K562 (cell line): Measurements from ENCODE around the gene FAM222A. TPM values are rescaled to one million over a fixed set of nuclear protein-coding genes. Genes with fewer than 3 reads are reported as not detected.

ENCODE experiments used
- ATAC-seq: fragments of 200-7000 bp; cut with Tn5 transposase; 3 replicates; pipeline ENCODE4 v1.9.1; 2020; ENCODE audit warnings: moderate library complexity
- BruUV-seq: library from RNA; stranded (reverse); fragments of 400-500 nt; replicated peaks from 2 replicates; lab custom pipeline; 2021; lab: Mats Ljungman, UMichigan
- CTCF ChIA-PET: fragments of 300-600 bp; formaldehyde crosslinking; extraction: SDS; loops from one replicate; lab custom pipeline; 2021; ENCODE audit warnings: low intra/inter-chr PET ratio; lab: Yijun Ruan, JAX
- POLR2A ChIA-PET: fragments of 300-600, 350-650 bp; sonication (Branson Sonifier 250); formaldehyde crosslinking; extraction: SDS; loops from one replicate; lab custom pipeline; 2021; ENCODE audit warnings: antibody characterized with exemption, inconsistent platforms; lab: Yijun Ruan, JAX
- DNase-seq, 4 experiments: peaks; one replicate each; pipeline versions ENCODE4 v3.0.0 to v3.0.0-alpha.2; 2011 to 2018; ENCODE audit warnings: low spot score in 3 of 4, mixed read lengths in 3 of 4; ENCODE audit errors: extremely low read depth in 1 of 4
- FAIRE-seq: peaks from 2 replicates; lab custom pipeline; 2011; peaks lifted over from hg19 to GRCh38; lab: Jason Lieb, UNC
- H2AFZ ChIP-seq: 2 replicates; pipeline ENCODE4 v1.6.0; 2011; ENCODE audit warnings: low read depth, low read length, control low read depth, inconsistent platforms
- H3K27ac ChIP-seq: fragments of 200-600 bp; 3 replicates; pipeline ENCODE4 v1.8.0; 2011; ENCODE audit warnings: low read depth, mild to moderate bottlenecking, control low read depth, inconsistent platforms, low read length, moderate library complexity, mixed read lengths; ENCODE audit errors: extremely low read depth
- H3K27me3 ChIP-seq, 2 experiments: fragments of 300-600 bp in 1 of 2; 2 replicates in 1 of 2; 3 replicates in 1 of 2; pipeline versions ENCODE4 v1.6.0 to v1.8.0; 2011; ENCODE audit warnings: inconsistent platforms in 2 of 2, low read length in 2 of 2, mild to moderate bottlenecking in 1 of 2, mixed read lengths in 1 of 2, moderate library complexity in 1 of 2; ENCODE audit not compliant: control insufficient read depth in 2 of 2, insufficient read depth in 2 of 2
- H3K36me3 ChIP-seq: fragments of 300-600 bp; 3 replicates; pipeline ENCODE4 v1.8.0; 2011; ENCODE audit warnings: mild to moderate bottlenecking, low read length, inconsistent platforms; ENCODE audit not compliant: control insufficient read depth, insufficient read depth
- H3K4me1 ChIP-seq, 2 experiments: fragments of 200-600 bp in 1 of 2; replicated peaks in 1 of 2; 2 replicates in 1 of 2; 3 replicates in 1 of 2; pipeline versions ENCODE4 v1.5.1 to v1.8.0; 2011; ENCODE audit warnings: inconsistent platforms in 2 of 2, low read length in 2 of 2, mild to moderate bottlenecking in 1 of 2, mixed read lengths in 1 of 2, moderate library complexity in 1 of 2; ENCODE audit not compliant: control insufficient read depth in 2 of 2, insufficient read depth in 2 of 2
- H3K4me2 ChIP-seq: 2 replicates; pipeline ENCODE4 v1.6.1; 2011; ENCODE audit warnings: low read length, control low read depth, inconsistent platforms, mixed read lengths; ENCODE audit not compliant: insufficient read depth
- H3K4me3 ChIP-seq: fragments of 200-600 bp; sonication (generic), shearing (Covaris generic); 2 replicates; pipeline ENCODE4 v1.5.1; 2016; ENCODE audit warnings: control low read depth, inconsistent platforms
- H3K79me2 ChIP-seq: fragments of 200-600 bp; 3 replicates; pipeline ENCODE4 v1.8.0; 2011; ENCODE audit warnings: low read length, inconsistent platforms; ENCODE audit not compliant: control insufficient read depth, insufficient read depth
- H3K9ac ChIP-seq, 2 experiments: 2 replicates each; pipeline versions ENCODE4 v1.6.0 to v1.6.1; 2011; ENCODE audit warnings: low read depth in 2 of 2, low read length in 2 of 2, control low read depth in 1 of 2, inconsistent platforms in 1 of 2, mild to moderate bottlenecking in 1 of 2, mixed read lengths in 1 of 2; ENCODE audit not compliant: insufficient read depth in 1 of 2
- H3K9me1 ChIP-seq: one replicate; pipeline ENCODE4 v1.6.0; 2011; ENCODE audit warnings: inconsistent platforms, mild to moderate bottlenecking, low read length, moderate library complexity; ENCODE audit not compliant: control insufficient read depth, insufficient read depth
- H3K9me3 ChIP-seq: replicated peaks from 2 replicates; pipeline ENCODE4 v1.5.1; 2011; ENCODE audit warnings: low read depth, low read length, inconsistent platforms; ENCODE audit not compliant: control insufficient read depth, insufficient read depth
- H4K20me1 ChIP-seq: replicated peaks from 2 replicates; pipeline ENCODE4 v1.6.1; 2011; ENCODE audit warnings: low read length, inconsistent platforms, mixed read lengths; ENCODE audit not compliant: control insufficient read depth, insufficient read depth
- CBFB ChIP-seq: sonication (generic); formaldehyde crosslinking; IDR thresholded peaks from 2 replicates; pipeline ENCODE4 v1.4.0; 2020; ENCODE audit warnings: mild to moderate bottlenecking, missing genetic modification reagents
- SIN3A ChIP-seq, 2 experiments: fragments of 150-350 bp in 1 of 2; IDR thresholded peaks; 2 replicates each; pipeline ENCODE4 v1.6.1; 2011 to 2016; ENCODE audit warnings: borderline replicate concordance in 2 of 2, low read depth in 2 of 2, low read length in 2 of 2, mild to moderate bottlenecking in 2 of 2, moderate library complexity in 2 of 2; ENCODE audit not compliant: control insufficient read depth in 1 of 2
- XRCC4 ChIP-seq: IDR thresholded peaks from one replicate; pipeline ENCODE4 v1.6.1; 2011; ENCODE audit not compliant: insufficient read depth, insufficient read length; ENCODE audit errors: extremely low read depth
- ZEB2 ChIP-seq: fragments of 450-650 bp; IDR thresholded peaks from 2 replicates; pipeline ENCODE4 v1.6.1; 2016
- WGBS: fragments of 100-300 bp; shearing (Covaris generic); methylation state at CpG from one replicate; pipeline ENCODE4 v1.1.6; 2016; ENCODE audit warnings: low coverage, mixed read lengths; ENCODE audit not compliant: insufficient coverage; ENCODE audit errors: missing lambda C conversion rate; 5-methylcytosine and 5-hydroxymethylcytosine counted together
- in situ Hi-C: fragments of 300-500 bp; cut with MboI; formaldehyde crosslinking; loops from 4 replicates; pipeline ENCODE4 v1.15.0; 2018; ENCODE audit warnings: inconsistent platforms, mixed read lengths
- intact Hi-C: fragments of 100-400 bp; cut with micrococcal nuclease; formaldehyde crosslinking; loops from 2 replicates; pipeline ENCODE4 v1.14.2; 2022
- polyA plus RNA-seq, 8 experiments: library from polyadenylated mRNA; depleted of rRNA in 4 of 8; stranded (reverse) in 5 of 8; unstranded in 3 of 8; fragments of >200 nt; fragmentation: Nextera tagmentation in 2 of 8; fragmentation: Illumina TruSeq in 1 of 8; extraction: Ambion mirVana in 2 of 8; extraction: Trizol in 1 of 8; gene quantifications; 2 replicates each; pipeline versions ENCODE4 v1.2.1 to v1.2.3, GENCODE V29; 2011 to 2014; ENCODE audit warnings: inconsistent platforms in 1 of 8, missing spikeins in 1 of 8
- total RNA-seq, 7 experiments: library from RNA; depleted of rRNA in 6 of 7; stranded (reverse); fragments of >200 nt in 6 of 7; fragmentation: Illumina TruSeq in 2 of 7; extraction: Trizol in 2 of 7; gene quantifications; 2 replicates each; pipeline versions ENCODE4 v1.2.1 to v1.2.3, GENCODE V29; 2011 to 2021; ENCODE audit warnings: low replicate concordance in 1 of 7

FAM222A gene
- total and polyA plus RNA-seq, 9 of the 15 experiments (the other 6 are each of a cell fraction or from before 2014, with no cell fraction given): 0.03 to 0.36 (median 0.12) TPM; not detected in 1

- TF ChIP-seq XRCC4: no peak
- TF ChIP-seq CBFB (CRISPR knock-in tag): no peak
Measured at GRCh38 chr12:109726106-109726497, 12.5 kb downstream of the FAM222A start (continued).

- POLR2A ChIA-PET: interaction anchor here (0.6 to 0.8 kb wide), 3 partner anchors 11 to 114 kb away, joined by 3 read pairs; no protein-coding TSS in a partner anchor
- TF ChIP-seq SIN3A (IDR thresholded peaks at IDR 0.05; ENCODE audit: borderline replicate concordance in 2 of 2, control insufficient read depth in 1 of 2, low read depth in 2 of 2, low read length in 2 of 2) (no peak), ZEB2 (no peak)
- no peak for ATAC-seq
Measured at GRCh38 chr12:109726511-109727038, 12.9 kb downstream of the FAM222A start.

More at GRCh38 chr12:109726511-109727038, 12.9 kb downstream of the FAM222A start:
- H3K4me3 ChIP-seq: no peak overlapping the region
- WGBS: 0% methylated on average over 11 of the region's 12 CpGs
- H3K79me2 ChIP-seq: no peaks in the 10 kb centered on the region
- no peak for DNase-seq
- intact Hi-C loops: no loop called here
- H3K36me3 ChIP-seq: no peaks in the 10 kb centered on the region
- H3K27ac ChIP-seq: no peak overlapping the region
- BruUV-seq: no TSS peak
- H3K9me1 ChIP-seq: no peaks in the 10 kb centered on the region
- H3K9ac ChIP-seq: no peak overlapping the region
- H3K27me3 ChIP-seq: peaks cover 23 to 80% of the 10 kb centered on the region in 2 experiments
- FAIRE-seq: no peak
- no peak overlapping the region for H2AFZ ChIP-seq
- H3K4me2 ChIP-seq: no peak overlapping the region
- CTCF ChIA-PET: no interaction called here
- H4K20me1 ChIP-seq: peaks cover 29% of the 10 kb centered on the region
- in situ Hi-C loops: no loop called here
- no peaks in the 10 kb centered on the region for H3K9me3 ChIP-seq
- H3K4me1 ChIP-seq: peaks cover 0 to 3% of the 10 kb centered on the region in 2 experiments; a peak in 1 of 5 replicates
